ENCODE results near the gene ROMO1. TPM values are rescaled to one million over a fixed set of nuclear protein-coding genes. Genes with fewer than 3 reads are reported as not detected.
"Not testable (repeated sequence)": the region's sequence is repeated elsewhere in the genome, so short reads cannot be mapped to it uniquely, and the experiment has no call there.

Gene ROMO1
- total RNA-seq, 1 experiment from 2014 or later = 173 TPM

DNA sequence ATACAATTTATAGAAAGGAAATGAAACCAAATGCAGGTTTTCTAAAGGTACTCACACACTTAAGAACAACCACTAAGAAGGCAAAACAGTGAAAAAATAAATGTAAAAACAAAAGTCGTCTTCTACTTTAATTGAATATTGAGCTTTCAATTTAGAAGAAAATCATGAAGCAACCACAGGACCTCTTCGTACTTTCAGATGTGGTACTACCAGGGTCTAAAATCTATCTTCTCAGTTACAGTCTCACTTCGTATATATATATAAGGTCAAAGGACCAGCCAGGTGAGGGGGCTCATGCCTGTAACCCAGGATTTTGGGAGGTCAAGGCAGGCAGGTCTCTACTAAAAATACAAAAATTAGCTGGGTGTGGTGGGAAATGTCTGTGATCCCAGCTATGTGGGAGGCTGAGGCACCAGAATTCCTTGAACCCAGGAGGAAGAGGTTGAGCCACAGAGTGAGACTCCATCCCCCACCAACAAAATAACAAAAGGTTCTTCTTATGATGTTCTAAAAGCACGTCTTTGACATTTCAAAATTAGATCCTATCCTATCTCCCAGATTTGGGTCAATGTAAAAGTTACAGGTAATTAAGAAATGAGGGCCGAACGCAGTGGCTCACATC, 12.5 kb downstream of the ROMO1 start:
- intact Hi-C loops (cut with micrococcal nuclease) = no loop called here
- H3K27me3 Mint-ChIP-seq (ENCODE audit: insufficient read depth, unreplicated experiment) = no peaks in the 10 kb centered on the region
- H3K36me3 Mint-ChIP-seq (ENCODE audit: insufficient read depth, unreplicated experiment) = peaks cover 99% of the 10 kb centered on the region
- peak overlapping the region; percentile 28 for H3K27ac Mint-ChIP-seq (ENCODE audit: low read depth, unreplicated experiment)
- no peak for TF ChIP-seq CTCF (IDR thresholded peaks at IDR 0.05; ENCODE audit: unreplicated experiment)
- CTCF ChIA-PET = interaction anchor here (0.6 to 1.7 kb wide), 5 partner anchors 17 to 242 kb away, joined by 3 to 6 read pairs (median 4); partner anchors contain the start of gene SCAND1
- no peaks in the 10 kb centered on the region for H3K9me3 Mint-ChIP-seq (ENCODE audit: unreplicated experiment)
- no TSS peak for BruUV-seq (replicated peaks)
- no peak overlapping the region for H3K4me3 Mint-ChIP-seq (ENCODE audit: unreplicated experiment)
- peaks cover 13% of the 10 kb centered on the region for H3K4me1 Mint-ChIP-seq (ENCODE audit: insufficient read depth, unreplicated experiment)
- POLR2A ChIA-PET = interaction anchor here (0.6 to 14.8 kb wide), 13 partner anchors 8 to 242 kb away, joined by 3 to 266 read pairs (median 4); partner anchors contain the start of genes NFS1, PHF20, RBM39 and ROMO1
- DNase-seq (ENCODE audit: unreplicated experiment) = no peak

DNA sequence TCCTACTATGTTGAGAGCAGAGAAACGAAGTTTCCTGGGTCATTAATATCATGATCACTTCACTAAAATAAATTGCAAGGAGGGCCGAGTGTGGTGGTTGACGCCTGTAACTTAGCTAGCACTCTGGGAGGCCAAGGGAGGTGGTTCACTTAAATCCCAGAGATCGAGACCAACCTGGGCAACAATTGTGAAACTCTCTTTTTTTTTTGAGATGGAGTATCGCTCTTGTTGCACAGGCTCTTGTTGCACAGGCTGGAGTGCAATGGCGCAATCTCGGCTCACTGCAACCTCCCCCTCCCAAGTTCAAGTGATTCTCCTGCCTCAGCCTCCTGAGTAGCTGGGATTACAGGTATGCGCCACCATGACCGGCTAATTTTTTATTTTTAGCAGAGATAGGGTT, 13.9 kb downstream of the ROMO1 start:
- H3K27me3 Mint-ChIP-seq (ENCODE audit: insufficient read depth, unreplicated experiment); BruUV-seq (replicated peaks); H3K4me3 Mint-ChIP-seq (ENCODE audit: unreplicated experiment); H3K9me3 Mint-ChIP-seq (ENCODE audit: unreplicated experiment); H3K27ac Mint-ChIP-seq (ENCODE audit: low read depth, unreplicated experiment); intact Hi-C loops (cut with micrococcal nuclease); DNase-seq (ENCODE audit: unreplicated experiment): not testable (repeated sequence)
- H3K4me1 Mint-ChIP-seq (ENCODE audit: insufficient read depth, unreplicated experiment) = peaks cover 13% of the 10 kb centered on the region
- ChIA-PET POLR2A (interaction anchor here (0.7 to 6.6 kb wide), 5 partner anchors 10 to 29 kb away, joined by 3 to 112 read pairs (median 6); partner anchors contain the start of genes NFS1, RBM39 and ROMO1), CTCF (interaction anchor here (0.6 to 2.0 kb wide), 5 partner anchors 14 to 241 kb away, joined by 3 to 7 read pairs (median 4); partner anchors contain the start of gene SCAND1)
- H3K36me3 Mint-ChIP-seq (ENCODE audit: insufficient read depth, unreplicated experiment) = peaks cover 99% of the 10 kb centered on the region

GRCh38 chr20:35714127-35714526, 14.9 kb downstream of the ROMO1 start:
- ChIA-PET POLR2A (interaction anchor here (0.5 to 8.8 kb wide), 9 partner anchors 10 to 161 kb away, joined by 3 to 130 read pairs (median 5); partner anchors contain the start of genes NFS1, RBM39 and ROMO1), CTCF (interaction anchor here (0.9 to 2.0 kb wide), 4 partner anchors 10 to 170 kb away, joined by 3 to 7 read pairs (median 3); no protein-coding TSS in a partner anchor)
- BruUV-seq (replicated peaks) = no TSS peak

DNA sequence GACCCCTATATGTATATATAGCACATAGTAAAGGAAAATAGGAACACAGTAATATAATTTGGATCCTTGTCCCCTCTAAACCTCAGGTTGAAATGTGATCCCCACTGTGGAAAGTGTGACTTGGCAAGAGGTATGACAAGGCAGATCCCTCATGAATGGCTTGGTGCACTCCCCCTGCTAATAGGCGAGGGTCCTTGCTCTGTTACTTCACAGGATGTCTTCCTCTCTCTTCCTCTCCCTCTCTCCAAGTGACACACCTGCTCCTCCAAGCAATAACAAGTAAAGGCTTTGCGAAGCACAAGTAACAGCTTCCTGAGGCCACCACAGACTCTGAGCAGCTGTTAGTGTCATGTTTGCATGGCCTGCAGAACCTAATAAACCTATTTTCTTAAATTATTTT, 16.4 kb downstream of the ROMO1 start:
- BruUV-seq (replicated peaks) = no TSS peak
- H3K27me3 Mint-ChIP-seq (ENCODE audit: insufficient read depth, unreplicated experiment) = no peaks in the 10 kb centered on the region

More at GRCh38 chr20:35714127-35714526, 14.9 kb downstream of the ROMO1 start:
- no peak for TF ChIP-seq CTCF (IDR thresholded peaks at IDR 0.05; ENCODE audit: unreplicated experiment)
- Mint-ChIP-seq H3K9me3 (ENCODE audit: unreplicated experiment) (no peaks in the 10 kb centered on the region), H3K4me3 (ENCODE audit: unreplicated experiment) (no peak overlapping the region), H3K27me3 (ENCODE audit: insufficient read depth, unreplicated experiment) (no peaks in the 10 kb centered on the region), H3K4me1 (ENCODE audit: insufficient read depth, unreplicated experiment) (peaks cover 13% of the 10 kb centered on the region), H3K36me3 (ENCODE audit: insufficient read depth, unreplicated experiment) (peaks cover 99% of the 10 kb centered on the region), H3K27ac (ENCODE audit: low read depth, unreplicated experiment) (no peak overlapping the region)
- intact Hi-C loops (cut with micrococcal nuclease) = no loop called here
- no peak for DNase-seq (ENCODE audit: unreplicated experiment)

More for the DNA sequence above, 16.4 kb downstream of the ROMO1 start:
- TF ChIP-seq CTCF (IDR thresholded peaks at IDR 0.05; ENCODE audit: unreplicated experiment) = no peak
- intact Hi-C loops (cut with micrococcal nuclease) = no loop called here
- POLR2A ChIA-PET = interaction anchor here (2.0 to 8.8 kb wide), 3 partner anchors 12 to 171 kb away, joined by 4 to 130 read pairs (median 6); partner anchors contain the start of genes NFS1 and ROMO1
- Mint-ChIP-seq H3K36me3 (ENCODE audit: insufficient read depth, unreplicated experiment) (peaks cover 100% of the 10 kb centered on the region), H3K4me1 (ENCODE audit: insufficient read depth, unreplicated experiment) (peaks cover 11% of the 10 kb centered on the region), H3K9me3 (ENCODE audit: unreplicated experiment) (no peaks in the 10 kb centered on the region), H3K27ac (ENCODE audit: low read depth, unreplicated experiment) (no peak overlapping the region), H3K4me3 (ENCODE audit: unreplicated experiment) (no peak overlapping the region)
- DNase-seq (ENCODE audit: unreplicated experiment) = no peak
- CTCF ChIA-PET = interaction anchor here (0.6 to 1.0 kb wide), 2 partner anchors 67 to 423 kb away, joined by 3 read pairs; no protein-coding TSS in a partner anchor
